Activated T-cell treated with anti-CD3 and anti-CD28 coated beads, Interleukin-2, amount 50 U/mL, for 48 hours (primary cell): ENCODE data around the gene ZDHHC16.
"Not testable (repeated sequence)": the region's sequence is repeated elsewhere in the genome, so short reads cannot be mapped to it uniquely, and the experiment has no call there.

Experiments used
- DNase-seq, 2 experiments: peaks; one replicate each; pipeline ENCODE4 v3.0.0-alpha.2; 2020

Gene ZDHHC16

DNA sequence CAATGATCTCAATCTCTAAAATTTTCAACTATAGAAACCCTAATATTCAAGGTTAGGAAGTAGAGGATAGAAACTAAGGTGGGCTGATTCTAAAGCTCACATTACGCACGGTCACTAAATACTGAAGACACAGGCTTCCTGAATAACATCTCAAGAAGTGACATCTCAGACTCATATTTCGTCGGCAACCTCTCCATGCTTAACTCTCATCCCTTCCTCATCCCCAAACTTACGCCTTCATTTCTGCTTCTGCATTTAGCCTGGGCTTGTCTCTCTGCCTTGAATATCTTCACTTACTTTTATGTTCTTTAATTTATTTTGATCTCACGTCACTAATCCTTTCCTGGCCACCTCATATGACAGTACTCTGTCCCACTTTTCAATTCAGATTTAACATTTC, 10.8 kb upstream of the ZDHHC16 start:
- DNase-seq, result no peak

DNA sequence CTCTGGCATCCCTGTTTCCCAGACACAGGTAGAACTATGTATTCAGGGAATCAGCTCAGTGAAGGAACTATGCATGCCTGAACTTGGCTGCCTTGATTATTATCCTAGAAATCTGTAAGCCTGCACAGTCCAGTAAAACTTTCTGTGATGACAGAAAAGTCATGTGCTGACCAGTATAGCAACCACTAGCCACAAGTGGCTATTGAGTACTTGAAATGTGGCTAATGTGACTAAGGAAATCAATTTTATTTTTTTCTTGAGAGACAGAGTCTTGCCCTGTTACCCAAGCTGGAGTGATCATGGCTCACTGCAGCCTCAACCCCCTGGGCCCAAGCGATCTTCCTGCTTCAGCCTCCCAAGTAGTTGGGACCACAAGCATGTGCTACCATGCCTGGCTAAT, 3.7 kb upstream of the ZDHHC16 start:
- no peak for DNase-seq

- DNase-seq, result no peak
Measured at GRCh38 chr10:97444212-97444611, 1.8 kb upstream of the ZDHHC16 start.

DNA sequence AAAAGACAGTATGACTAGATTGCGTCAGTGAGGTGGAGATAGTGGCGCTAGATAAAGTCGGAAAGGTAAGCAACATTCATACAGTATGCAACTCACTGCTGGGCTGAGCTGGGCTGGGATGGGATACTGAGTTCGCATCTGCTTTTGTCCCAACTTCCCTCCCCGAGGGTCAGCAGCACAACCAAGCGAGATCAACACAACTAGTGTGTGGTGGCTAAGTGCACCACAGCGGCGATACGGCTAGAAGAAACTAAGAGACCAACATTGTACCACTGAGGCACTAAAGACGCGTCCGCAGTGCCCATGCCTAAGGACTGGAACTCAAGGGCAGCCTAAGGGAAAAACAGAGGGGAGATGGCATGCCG, 636 bp upstream of the ZDHHC16 start:
- DNase-seq, result no peak

GRCh38 chr10:97450828-97451227, 4.9 kb downstream of the ZDHHC16 start:
- no peak for DNase-seq

DNA sequence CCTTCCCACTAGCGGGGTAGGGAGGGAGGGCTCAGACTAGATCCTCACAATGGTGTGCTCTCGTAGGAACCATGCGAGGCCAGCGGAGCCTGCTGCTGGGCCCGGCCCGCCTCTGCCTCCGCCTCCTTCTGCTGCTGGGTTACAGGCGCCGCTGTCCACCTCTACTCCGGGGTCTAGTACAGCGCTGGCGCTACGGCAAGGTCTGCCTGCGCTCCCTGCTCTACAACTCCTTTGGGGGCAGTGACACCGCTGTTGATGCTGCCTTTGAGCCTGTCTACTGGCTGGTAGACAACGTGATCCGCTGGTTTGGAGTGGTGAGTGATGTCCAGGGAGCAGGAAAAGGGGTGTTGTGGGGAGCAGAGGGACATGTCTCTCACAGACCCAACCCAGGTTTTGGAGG, 5.6 kb downstream of the ZDHHC16 start:
- DNase-seq, result no peak

DNA sequence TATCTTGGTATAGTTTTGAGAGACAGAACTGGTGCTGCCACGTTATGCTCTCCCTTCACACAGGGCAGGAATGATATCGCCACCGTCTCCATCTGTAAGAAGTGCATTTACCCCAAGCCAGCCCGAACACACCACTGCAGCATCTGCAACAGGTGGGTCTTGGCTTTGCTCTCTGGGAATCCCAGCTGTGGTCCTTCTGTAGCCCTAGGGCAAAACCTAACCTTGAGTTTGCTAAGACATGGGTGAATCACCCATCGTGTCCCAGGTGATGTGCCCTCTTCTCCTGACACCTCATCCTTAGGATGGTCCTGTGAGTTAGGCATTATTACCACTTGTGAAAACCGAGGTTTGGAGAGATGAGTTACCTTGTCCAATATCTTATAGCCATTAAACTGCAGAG, 6.4 kb downstream of the ZDHHC16 start:
- DNase-seq, result no peak

DNA sequence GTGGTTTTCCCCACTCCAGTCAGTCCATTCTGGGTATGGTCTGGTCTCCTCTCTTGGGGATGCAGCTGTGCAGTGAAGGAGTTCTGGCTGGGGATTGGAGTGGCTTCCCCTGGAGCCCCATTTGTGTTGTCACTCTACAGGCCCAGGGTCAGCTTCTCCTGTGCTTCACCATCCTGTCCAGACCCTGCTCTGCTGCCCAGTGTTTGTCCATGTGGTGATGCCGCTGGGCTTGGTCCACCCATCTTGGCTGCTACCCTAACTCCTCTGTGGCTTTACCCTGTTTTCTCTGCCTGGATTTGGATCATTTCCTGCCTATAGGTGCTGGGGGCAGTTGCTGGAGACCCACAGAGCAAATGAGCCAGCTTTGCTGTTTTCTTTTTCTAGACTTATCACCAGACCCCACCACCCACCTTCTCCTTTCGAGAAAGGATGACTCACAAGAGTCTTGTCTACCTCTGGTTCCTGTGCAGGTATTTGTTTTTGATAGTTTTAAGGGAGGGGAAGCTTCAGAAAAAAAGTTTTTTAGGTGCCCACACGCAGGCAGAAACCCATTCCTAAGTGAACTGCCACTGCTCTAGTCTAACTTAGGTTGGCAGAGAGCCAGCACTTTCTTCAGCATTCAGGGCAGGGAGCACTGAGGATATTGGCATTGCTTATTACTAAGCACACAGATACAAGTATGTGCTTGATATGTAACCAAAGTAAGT, 8.5 kb downstream of the ZDHHC16 start:
- peak in 1 of 2 experiments; percentile 39 for DNase-seq

DNA sequence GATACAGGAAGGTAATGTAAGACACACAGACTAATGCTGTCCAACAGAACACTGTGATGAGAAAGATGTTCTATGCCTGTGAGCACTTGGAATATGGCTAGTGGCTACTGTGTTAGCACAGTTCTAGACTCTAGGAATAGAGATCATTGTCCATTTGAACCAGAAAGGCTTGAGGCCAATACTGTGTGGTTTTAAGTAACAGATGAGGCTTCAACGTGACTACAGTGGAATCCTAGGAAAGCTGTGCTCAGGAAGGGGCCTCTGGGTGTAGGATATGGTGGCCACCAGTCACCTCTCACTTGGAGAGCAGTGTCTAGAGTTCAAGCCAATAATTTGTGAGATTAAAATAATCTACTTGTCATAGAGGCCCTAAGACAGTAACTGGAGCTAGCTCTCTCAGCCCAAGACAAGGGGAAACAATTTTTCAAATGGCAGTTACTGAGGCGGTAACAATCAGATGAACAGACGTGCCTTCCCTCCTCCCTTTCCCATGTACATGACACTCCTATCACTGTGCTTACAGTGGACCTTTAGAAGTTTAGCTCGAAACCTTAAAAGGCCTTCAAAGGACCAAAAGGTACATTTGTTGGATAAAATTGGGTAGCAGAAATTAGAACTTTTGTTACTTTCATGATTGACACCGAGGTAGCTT, 10.2 kb downstream of the ZDHHC16 start:
- DNase-seq, result no peak

- DNase-seq, result no peak
Measured at GRCh38 chr10:97456686-97457065, 10.7 kb downstream of the ZDHHC16 start.

- no peak for DNase-seq
Measured at GRCh38 chr10:97459111-97459510, 13.1 kb downstream of the ZDHHC16 start.

DNA sequence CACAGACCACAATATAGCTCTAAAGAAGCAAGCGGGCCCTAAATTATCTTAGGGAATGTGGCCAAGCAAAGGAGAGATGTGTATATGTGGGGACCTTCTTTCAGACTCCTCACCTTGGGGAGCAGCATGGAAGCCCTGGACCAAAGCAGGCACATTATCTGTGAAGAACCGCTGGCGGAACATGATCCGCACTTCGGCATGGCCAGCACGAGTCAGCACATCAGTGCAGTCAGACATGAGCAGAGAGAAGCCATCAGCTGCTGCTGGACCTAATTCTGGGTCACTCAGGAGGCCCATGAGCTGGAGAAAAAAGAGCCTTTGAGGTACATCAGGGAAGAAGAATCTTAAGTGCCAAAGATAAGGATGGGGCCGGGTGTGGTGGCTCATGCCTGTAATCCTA, 14.0 kb downstream of the ZDHHC16 start:
- DNase-seq, result no peak

GRCh38 chr10:97462309-97462708, 16.3 kb downstream of the ZDHHC16 start:
- no peak for DNase-seq

DNA sequence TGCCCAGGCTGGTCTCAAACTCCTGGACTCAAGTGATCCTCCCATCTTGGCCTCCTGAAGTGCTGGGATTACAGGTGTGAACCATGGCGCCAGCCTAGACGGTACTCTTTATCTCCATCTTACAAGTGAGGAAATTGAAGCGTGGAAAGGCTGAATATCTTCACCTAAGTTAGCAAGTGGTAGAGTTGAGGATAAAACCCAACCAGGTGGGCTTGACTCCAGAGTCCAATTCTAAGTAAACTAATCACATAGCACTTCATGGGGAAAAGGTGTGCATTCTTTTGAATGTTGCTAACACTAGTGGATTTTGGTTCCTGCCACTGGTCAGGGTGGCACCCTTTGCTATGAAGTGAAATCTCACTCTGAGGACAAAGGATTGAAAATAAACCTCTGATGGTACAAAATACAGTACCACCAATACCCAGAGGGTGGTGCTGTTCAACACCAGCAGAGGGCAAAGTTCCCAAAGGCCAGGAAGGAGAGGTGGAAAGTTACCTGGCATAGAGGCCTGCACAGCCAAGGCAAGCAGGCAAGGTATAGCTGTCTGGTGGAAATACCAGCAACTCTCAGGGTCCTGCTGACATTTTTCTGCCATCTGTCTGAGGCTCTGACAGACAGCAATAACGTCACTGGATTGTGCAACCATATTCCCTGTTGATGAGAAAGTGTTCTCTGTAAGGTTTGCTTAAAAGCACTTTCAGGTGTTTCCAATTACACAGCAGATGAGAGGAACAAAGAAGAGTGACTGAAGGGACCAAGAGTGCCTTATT, 17.6 kb downstream of the ZDHHC16 start:
- DNase-seq, result peak in 1 of 2 experiments; percentile 45

- DNase-seq, result no peak
Measured at GRCh38 chr10:97464226-97464625, 18.3 kb downstream of the ZDHHC16 start.

DNA sequence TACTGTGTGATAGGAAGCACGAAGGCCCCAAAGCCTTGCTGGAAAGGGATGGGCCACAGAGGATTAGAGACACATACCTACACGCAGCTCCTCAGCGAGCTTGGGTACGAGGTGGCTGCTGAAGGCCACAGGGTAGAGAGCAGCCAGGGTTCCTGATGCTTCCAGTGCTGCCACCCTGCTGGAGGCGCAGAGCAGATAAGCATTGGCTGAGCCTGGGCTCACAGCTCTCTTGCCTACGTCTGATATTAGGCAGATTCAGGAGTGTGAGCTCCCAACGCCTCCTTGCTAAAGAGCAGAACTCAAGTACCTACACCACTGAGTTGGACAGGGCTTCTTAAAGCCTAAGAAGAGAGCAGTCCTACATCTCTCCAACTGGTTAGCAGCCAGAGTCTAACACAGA, 20.0 kb downstream of the ZDHHC16 start:
- DNase-seq, result no peak

DNA sequence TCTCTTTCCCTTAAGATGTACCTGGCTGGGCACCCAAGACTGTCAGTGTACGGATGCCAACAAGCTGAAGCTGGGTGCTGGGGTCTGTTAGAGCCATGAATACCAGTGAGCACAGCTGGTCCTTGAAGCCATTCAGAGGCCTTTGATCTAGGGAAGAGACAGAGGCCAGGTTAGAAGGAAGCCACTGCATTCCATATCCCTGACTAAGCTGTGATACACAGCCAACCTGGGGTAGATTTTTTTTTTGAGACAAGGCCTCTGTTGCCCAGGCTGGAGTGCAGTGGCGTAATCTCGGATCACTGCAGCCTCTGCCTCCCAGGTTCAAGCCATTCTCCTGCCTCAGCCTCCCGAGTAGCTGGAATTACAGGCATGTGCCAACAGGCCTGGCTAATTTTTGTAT, 20.8 kb downstream of the ZDHHC16 start:
- no peak for DNase-seq

- DNase-seq, result no peak
Measured at GRCh38 chr10:97468162-97468561, 22.2 kb downstream of the ZDHHC16 start.

DNA sequence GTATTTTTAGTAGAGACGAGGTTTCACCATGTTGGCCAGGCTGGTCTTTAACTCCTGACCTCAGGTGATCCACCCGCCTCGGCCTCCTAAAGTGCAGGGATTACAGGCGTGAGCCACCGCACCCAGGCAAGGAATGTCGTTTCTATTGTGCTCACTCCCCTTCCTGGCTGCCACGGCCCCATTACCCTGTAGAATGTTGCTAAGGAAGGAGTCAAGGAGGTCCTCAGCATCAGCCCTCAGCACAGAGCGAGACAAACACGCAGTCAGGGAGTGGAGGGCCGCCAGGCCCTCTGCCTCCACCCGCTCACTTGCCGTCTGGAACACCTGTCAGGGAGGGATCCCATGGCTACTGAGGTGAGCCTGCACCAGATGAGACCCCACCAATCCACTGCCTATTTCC, 22.8 kb downstream of the ZDHHC16 start:
- DNase-seq, result not testable (repeated sequence)

GRCh38 chr10:97474918-97475317, 28.9 kb downstream of the ZDHHC16 start:
- DNase-seq, result no peak

GRCh38 chr10:97475936-97476594, 30.1 kb downstream of the ZDHHC16 start:
- no peak for DNase-seq

- not testable (repeated sequence) for DNase-seq
Measured at GRCh38 chr10:97479410-97479809, 33.4 kb downstream of the ZDHHC16 start.

- DNase-seq, result no peak
Measured at GRCh38 chr10:97479939-97480338, 34.0 kb downstream of the ZDHHC16 start.

GRCh38 chr10:97481071-97481470, 35.1 kb downstream of the ZDHHC16 start:
- no peak for DNase-seq
